ENCODE measurements around the gene RNU2-1.

RNU2-1 gene

DNA sequence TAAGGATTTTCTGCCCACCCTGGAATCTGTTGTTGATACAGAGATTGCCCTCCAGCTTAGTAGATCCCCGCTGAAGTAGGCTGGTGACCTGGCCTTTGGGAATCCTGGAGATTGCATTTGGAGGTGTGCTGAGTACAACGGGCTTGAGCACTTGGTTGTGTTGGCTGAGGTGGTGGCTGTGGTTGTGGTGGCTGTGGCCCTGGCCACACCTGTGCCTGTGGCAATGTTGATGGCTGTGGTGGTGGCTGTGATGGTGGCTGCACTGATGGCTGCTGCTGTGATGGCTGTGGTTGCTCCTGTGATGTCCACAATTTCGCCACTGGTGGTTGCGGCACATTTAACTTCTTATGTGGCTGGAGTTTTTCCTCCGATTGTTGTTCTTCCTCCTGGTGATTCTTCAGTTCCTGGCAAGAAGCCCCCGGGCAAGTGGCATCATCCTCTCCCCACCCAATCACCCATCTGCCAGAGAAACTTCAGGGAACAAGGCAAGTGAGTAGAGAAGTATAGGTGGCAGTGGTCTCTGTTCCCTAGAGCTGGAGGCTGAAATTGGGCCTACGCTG is 9.6 kb downstream of the RNU2-1 start:
- no peak for DNase-seq (ENCODE audit: low read depth)
- TF ChIP-seq, protein P1, sequence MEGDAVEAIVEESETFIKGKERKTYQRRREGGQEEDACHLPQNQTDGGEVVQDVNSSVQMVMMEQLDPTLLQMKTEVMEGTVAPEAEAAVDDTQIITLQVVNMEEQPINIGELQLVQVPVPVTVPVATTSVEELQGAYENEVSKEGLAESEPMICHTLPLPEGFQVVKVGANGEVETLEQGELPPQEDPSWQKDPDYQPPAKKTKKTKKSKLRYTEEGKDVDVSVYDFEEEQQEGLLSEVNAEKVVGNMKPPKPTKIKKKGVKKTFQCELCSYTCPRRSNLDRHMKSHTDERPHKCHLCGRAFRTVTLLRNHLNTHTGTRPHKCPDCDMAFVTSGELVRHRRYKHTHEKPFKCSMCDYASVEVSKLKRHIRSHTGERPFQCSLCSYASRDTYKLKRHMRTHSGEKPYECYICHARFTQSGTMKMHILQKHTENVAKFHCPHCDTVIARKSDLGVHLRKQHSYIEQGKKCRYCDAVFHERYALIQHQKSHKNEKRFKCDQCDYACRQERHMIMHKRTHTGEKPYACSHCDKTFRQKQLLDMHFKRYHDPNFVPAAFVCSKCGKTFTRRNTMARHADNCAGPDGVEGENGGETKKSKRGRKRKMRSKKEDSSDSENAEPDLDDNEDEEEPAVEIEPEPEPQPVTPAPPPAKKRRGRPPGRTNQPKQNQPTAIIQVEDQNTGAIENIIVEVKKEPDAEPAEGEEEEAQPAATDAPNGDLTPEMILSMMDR (IDR thresholded peaks at IDR 0.05; ENCODE audit: control insufficient read depth, extremely low read depth, insufficient read depth) = no peak
- no peak overlapping the region for H3K4me3 ChIP-seq (ENCODE audit: low read depth, low read length)

DNA sequence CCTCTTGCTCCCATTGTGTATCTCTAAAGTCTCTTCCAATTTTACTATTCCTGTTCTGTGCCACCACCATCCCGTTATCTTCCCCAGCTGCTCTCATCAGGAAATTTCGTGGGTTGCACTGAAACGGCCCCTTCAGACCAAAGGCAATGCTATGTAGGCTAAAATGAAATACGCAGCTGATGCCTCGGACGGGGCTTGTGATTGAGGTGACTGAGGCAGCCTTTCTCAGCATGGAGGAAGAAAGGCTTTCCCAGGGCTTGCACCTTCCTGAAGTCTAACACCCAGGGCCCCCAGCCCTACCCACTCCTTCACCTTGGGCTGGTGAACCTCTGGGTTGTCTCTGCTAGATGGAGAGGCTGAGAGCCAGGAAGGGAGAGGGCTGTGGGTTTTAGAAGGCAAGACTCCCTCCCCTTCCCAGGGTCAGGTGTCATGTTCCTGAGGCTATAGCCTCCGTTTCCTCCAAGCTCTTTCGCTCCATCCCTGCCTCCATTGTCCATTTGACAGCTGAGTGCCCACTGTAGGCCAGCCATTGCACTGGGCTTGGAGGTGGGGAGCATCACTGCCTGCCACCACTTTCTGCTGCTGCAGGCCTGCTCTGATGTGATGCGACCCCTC is 13.2 kb downstream of the RNU2-1 start:
- H3K4me3 ChIP-seq (ENCODE audit: low read depth, low read length) = no peak overlapping the region
- DNase-seq (ENCODE audit: low read depth) = no peak
- TF ChIP-seq, protein P1 (IDR thresholded peaks at IDR 0.05; ENCODE audit: control insufficient read depth, extremely low read depth, insufficient read depth) = no peak

- TF ChIP-seq, protein P1 (IDR thresholded peaks at IDR 0.05; ENCODE audit: control insufficient read depth, extremely low read depth, insufficient read depth) = no peak
- DNase-seq (ENCODE audit: low read depth) = no peak
- H3K4me3 ChIP-seq (ENCODE audit: low read depth, low read length) = no peak overlapping the region
Observed at GRCh38 chr17:43219746-43220380, 13.9 kb downstream of the RNU2-1 start.

DNA sequence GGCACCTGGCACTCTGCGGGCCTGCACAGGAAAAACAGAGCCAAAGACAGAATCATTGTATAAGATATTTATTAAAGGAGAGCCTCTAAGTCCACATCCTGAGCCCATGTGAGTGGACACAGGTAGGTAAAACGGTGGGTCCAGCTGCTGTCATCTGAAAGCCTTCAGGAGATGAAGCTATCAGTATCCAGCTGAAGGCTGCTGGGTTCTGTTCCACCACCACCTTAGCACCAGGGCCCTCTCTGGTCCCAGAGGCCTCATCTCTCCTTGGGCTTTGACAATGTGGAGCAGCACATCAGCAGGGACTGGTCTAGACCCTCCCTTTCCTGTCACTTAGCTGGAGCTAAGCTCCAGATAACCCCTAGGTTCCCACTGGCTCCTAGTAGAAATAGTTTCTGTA is 14.8 kb downstream of the RNU2-1 start:
- no peak for DNase-seq (ENCODE audit: low read depth)
- TF ChIP-seq, protein P1 (IDR thresholded peaks at IDR 0.05; ENCODE audit: control insufficient read depth, extremely low read depth, insufficient read depth) = no peak
- H3K4me3 ChIP-seq (ENCODE audit: low read depth, low read length) = no peak overlapping the region

- no peak for DNase-seq (ENCODE audit: low read depth)
- H3K4me3 ChIP-seq (ENCODE audit: low read depth, low read length) = no peak overlapping the region
- TF ChIP-seq, protein P1 (IDR thresholded peaks at IDR 0.05; ENCODE audit: control insufficient read depth, extremely low read depth, insufficient read depth) = no peak
Observed at GRCh38 chr17:43217614-43218087, 16.1 kb downstream of the RNU2-1 start.

GRCh38 chr17:43216762-43217613 is 16.8 kb downstream of the RNU2-1 start:
- H3K4me3 ChIP-seq (ENCODE audit: low read depth, low read length) = no peak overlapping the region
- TF ChIP-seq, protein P1 (IDR thresholded peaks at IDR 0.05; ENCODE audit: control insufficient read depth, extremely low read depth, insufficient read depth) = no peak
- DNase-seq (ENCODE audit: low read depth) = no peak

All from LNCaP clone FGC (cell line).